Psoas muscle (tissue), 8 donors: Measurements from ENCODE around the gene STX11. TPM values are rescaled to one million over a fixed set of nuclear protein-coding genes. Genes with fewer than 3 reads are reported as not detected.

Experiments
- ATAC-seq, 4 donors: fragments of 200-7000 bp; cut with Tn5 transposase; one replicate each; pipeline ENCODE4 v1.9.1; 2020; ENCODE audit warnings: moderate library complexity in 3 of 4, mild to moderate bottlenecking in 2 of 4
- DNase-seq, 2 donors: peaks; one replicate each; pipeline ENCODE4 v3.0.0-alpha.2; 2020
- H3K27ac ChIP-seq: fragments of 200-600 bp; one replicate; pipeline ENCODE4 v1.8.0; 2022
- H3K27me3 ChIP-seq, 3 donors: fragments of 200-600 bp in 1 of 3; one replicate each; pipeline versions ENCODE4 v1.6.1 to v1.8.0; 2013 to 2022; ENCODE audit warnings: low read length in 2 of 3, mild to moderate bottlenecking in 2 of 3, moderate library complexity in 1 of 3; ENCODE audit not compliant: insufficient read depth in 3 of 3
- H3K36me3 ChIP-seq, 2 donors: fragments of 200-600 bp in 1 of 2; one replicate each; pipeline versions ENCODE4 v1.6.1 to v1.8.0; 2013 to 2022; ENCODE audit warnings: low read depth in 1 of 2, mild to moderate bottlenecking in 1 of 2, moderate library complexity in 1 of 2; ENCODE audit not compliant: insufficient read depth in 1 of 2
- H3K4me1 ChIP-seq: fragments of 200-600 bp; one replicate; pipeline ENCODE4 v1.8.0; 2022
- H3K4me3 ChIP-seq: fragments of 200-600 bp; one replicate; pipeline ENCODE4 v1.8.0; 2022; ENCODE audit warnings: mild to moderate bottlenecking
- H3K9me3 ChIP-seq: fragments of 200-600 bp; one replicate; pipeline ENCODE4 v1.8.0; 2022
- CTCF ChIP-seq: fragments of 200-600 bp; IDR thresholded peaks from one replicate; pipeline ENCODE4 v1.8.0; 2022; ENCODE audit warnings: antibody characterized with exemption
- WGBS, 3 donors: extraction: QIAGEN DNeasy Blood & Tissue Kit; methylation state at CpG; one replicate each; pipeline versions ENCODE4 v1.1.6 to v1.1.7; 2013; 5-methylcytosine and 5-hydroxymethylcytosine counted together
- intact Hi-C, 2 donors: fragments of 100-400 bp; cut with DNase I; formaldehyde crosslinking; loops; one replicate each; pipeline versions ENCODE4 v1.11.0 to v1.14.2; 2022
- polyA plus RNA-seq, 3 donors: library from polyadenylated mRNA; stranded (reverse); fragments of 200-250 nt; gene quantifications; one replicate each; pipeline ENCODE4 v1.2.3, GENCODE V29; 2013
- total RNA-seq, 4 donors: library from RNA; stranded (reverse); fragmentation: NEBNext Ultra II Directional in 2 of 4; extraction: Animal tissue kit (Norgen Biotek cat#: 25700) in 2 of 4; gene quantifications; one replicate each; pipeline versions ENCODE4 v1.2.1 to v1.2.4, GENCODE V29; 2021 to 2023
- donor health status: healthy with polysubstance abuse.
- donor health status: DM: no; HTN: no; CAD: no; lungs with moderate emphysema.
- donor health status: Bipolar disorder and iron deficiency.
- donor health status: healthy.
- donor health status: DM: yes; HTN: yes; CAD: no.
- donor health status: DM: no; HTN: no; CAD: no.
- donor health status: DM: no; HTN: no; CAD: no.
- donor health status: DM: yes; HTN: yes; CAD: no.

STX11 gene
- total and polyA plus RNA-seq, 7 donors: 1.2 to 4.6 (median 1.4) TPM

DNA sequence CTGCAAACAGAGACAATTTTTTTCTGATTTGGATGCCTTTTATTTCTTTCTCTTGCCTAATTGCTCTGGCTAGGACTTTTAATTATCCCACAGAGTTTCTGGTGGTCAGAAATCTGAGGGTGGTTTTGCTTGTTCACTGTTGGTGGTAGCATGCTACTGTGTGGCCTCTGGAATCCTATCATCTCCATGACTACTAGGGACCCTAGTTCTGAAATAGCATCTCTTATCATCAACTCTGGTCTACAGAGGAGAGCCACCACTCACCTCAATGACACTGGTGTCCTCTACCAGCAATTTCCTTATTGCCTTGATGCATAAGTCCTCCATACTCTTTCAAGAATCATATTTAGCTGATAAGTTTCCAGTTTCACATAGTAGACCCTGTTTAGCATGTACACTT lies 27.5 kb upstream of the STX11 start:
- no peak for DNase-seq
- no peak for ATAC-seq
- H3K4me1 ChIP-seq: no peaks in the 10 kb centered on the region
- no peak overlapping the region for H3K27ac ChIP-seq
- TF ChIP-seq CTCF: no peak
- H3K36me3 ChIP-seq: no peaks in the 10 kb centered on the region
- no peak overlapping the region for H3K4me3 ChIP-seq
- H3K27me3 ChIP-seq: no peaks in the 10 kb centered on the region
- intact Hi-C loops: no loop called here
- no peaks in the 10 kb centered on the region for H3K9me3 ChIP-seq

DNA sequence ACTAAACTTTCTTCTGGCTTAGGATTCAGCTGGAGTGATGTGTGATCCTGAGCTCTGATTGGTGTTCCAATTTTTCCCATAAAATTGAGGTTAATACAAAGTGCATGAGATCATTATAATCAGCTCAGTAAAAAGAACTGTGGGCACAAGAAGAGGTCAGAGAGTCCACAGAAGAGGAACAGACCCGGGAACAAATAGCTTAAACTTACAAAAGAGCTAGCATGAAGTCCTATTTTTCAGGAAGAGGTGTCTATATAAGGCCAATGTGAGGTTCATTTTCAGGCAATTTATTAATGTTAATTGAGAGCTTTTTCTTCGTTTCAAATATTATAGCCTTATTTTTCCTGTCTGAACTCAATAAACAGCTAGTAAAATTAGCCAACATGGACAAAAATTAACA lies 26.9 kb upstream of the STX11 start:
- intact Hi-C loops: no loop called here

DNA sequence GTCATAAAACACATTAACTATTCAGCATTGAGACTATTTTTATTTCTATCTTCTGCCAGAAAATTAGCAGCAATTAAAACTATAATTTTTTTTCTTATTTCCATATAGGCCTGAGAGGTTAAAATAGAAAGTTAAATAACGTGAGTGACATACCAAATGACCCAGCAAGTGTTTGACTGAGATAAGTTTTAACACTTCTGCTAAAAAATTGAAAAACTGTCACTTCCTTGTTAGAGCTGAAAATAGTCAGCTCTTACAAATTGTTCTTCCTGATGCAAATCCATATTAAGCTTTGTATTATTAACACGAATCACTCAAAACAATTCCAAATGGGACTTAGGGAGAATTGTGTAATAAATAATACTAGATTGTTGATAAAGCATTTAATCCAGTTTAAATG lies 26.5 kb upstream of the STX11 start:
- H3K27ac ChIP-seq: no peak overlapping the region
- H3K4me1 ChIP-seq: no peaks in the 10 kb centered on the region
- no peak overlapping the region for H3K4me3 ChIP-seq
- DNase-seq: no peak
- no peaks in the 10 kb centered on the region for H3K9me3 ChIP-seq
- intact Hi-C loops: no loop called here
- no peak for ATAC-seq
- no peaks in the 10 kb centered on the region for H3K36me3 ChIP-seq
- 54 to 61% (median 57%) methylated on average over 2 of the region's 2 CpGs for WGBS, 3 donors
- no peak for TF ChIP-seq CTCF
- no peaks in the 10 kb centered on the region for H3K27me3 ChIP-seq

More for the DNA sequence above, 26.9 kb upstream of the STX11 start:
- no peaks in the 10 kb centered on the region for H3K27me3 ChIP-seq
- no peaks in the 10 kb centered on the region for H3K4me1 ChIP-seq
- H3K36me3 ChIP-seq: no peaks in the 10 kb centered on the region
- ATAC-seq (no peak), DNase-seq (no peak)
- no peaks in the 10 kb centered on the region for H3K9me3 ChIP-seq
- H3K4me3 ChIP-seq: no peak overlapping the region
- no peak overlapping the region for H3K27ac ChIP-seq
- no peak for TF ChIP-seq CTCF
- WGBS, 3 donors: 54 to 74% (median 65%) methylated on average over 2 of the region's 2 CpGs

DNA sequence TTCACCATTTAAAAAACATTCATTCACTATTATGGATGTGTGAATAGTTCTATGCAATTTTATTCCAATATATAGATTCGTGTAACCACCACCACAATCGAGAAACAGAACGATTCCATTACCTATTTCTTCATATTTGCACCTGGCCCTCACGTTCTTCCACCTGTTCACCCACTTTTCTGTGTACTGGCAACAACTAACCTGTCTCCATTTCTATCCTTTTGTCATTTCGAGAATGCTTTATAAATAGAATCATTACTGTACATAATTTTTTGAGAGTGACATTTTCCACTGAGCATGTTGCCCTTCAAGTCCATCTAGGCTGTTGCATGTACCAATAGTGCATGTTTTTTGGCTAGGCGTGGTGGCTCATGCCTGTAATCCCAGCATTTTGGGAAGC lies 23.2 kb upstream of the STX11 start:
- H3K4me3 ChIP-seq: no peak overlapping the region
- ATAC-seq (no peak), DNase-seq (no peak)
- H3K27ac ChIP-seq: no peak overlapping the region
- no peaks in the 10 kb centered on the region for H3K4me1 ChIP-seq
- intact Hi-C loops: no loop called here
- H3K9me3 ChIP-seq: no peaks in the 10 kb centered on the region
- no peaks in the 10 kb centered on the region for H3K36me3 ChIP-seq
- TF ChIP-seq CTCF: no peak
- 85 to 88% (median 85%) methylated on average over 6 of the region's 6 CpGs for WGBS, 3 donors
- no peaks in the 10 kb centered on the region for H3K27me3 ChIP-seq

- intact Hi-C loops: no loop called here
- H3K36me3 ChIP-seq: no peaks in the 10 kb centered on the region
- ATAC-seq: no peak
- no peak for TF ChIP-seq CTCF
- DNase-seq: no peak
- WGBS, 3 donors: 82 to 91% (median 87%) methylated on average over 6 of the region's 6 CpGs
- peaks cover 0 to 3% (median 0%) of the 10 kb centered on the region in 3 donors for H3K27me3 ChIP-seq
- no peaks in the 10 kb centered on the region for H3K9me3 ChIP-seq
- H3K27ac ChIP-seq: no peak overlapping the region
- H3K4me1 ChIP-seq: no peaks in the 10 kb centered on the region
- H3K4me3 ChIP-seq: no peak overlapping the region
These were observed 20.8 kb upstream of the STX11 start for GRCh38 chr6:144129469-144129868.
